ENCODE results near the gene RANBP17.

RANBP17 gene

DNA sequence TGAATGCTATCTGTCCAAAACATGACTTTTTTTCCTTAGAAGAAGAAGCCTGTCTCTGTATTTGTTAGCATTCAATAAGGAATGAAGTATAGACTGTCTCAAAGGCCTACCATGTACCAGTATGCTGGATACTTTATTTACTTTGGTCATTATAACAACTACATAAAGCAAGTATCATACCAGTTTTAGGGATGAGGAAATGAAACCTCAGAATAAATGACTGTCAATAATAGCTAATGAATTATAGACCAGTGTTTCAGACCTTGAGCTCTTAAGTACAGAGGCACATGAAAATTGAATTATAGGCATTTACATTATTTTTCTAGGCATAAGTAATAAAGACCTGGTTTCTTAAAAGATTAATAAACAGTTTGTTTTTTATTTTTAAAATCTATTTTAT is 280.8 kb downstream of the RANBP17 start:
- no peak overlapping the region for H3K4me3 ChIP-seq
- no peaks in the 10 kb centered on the region for H3K4me1 ChIP-seq
- TF ChIP-seq, protein P1, sequence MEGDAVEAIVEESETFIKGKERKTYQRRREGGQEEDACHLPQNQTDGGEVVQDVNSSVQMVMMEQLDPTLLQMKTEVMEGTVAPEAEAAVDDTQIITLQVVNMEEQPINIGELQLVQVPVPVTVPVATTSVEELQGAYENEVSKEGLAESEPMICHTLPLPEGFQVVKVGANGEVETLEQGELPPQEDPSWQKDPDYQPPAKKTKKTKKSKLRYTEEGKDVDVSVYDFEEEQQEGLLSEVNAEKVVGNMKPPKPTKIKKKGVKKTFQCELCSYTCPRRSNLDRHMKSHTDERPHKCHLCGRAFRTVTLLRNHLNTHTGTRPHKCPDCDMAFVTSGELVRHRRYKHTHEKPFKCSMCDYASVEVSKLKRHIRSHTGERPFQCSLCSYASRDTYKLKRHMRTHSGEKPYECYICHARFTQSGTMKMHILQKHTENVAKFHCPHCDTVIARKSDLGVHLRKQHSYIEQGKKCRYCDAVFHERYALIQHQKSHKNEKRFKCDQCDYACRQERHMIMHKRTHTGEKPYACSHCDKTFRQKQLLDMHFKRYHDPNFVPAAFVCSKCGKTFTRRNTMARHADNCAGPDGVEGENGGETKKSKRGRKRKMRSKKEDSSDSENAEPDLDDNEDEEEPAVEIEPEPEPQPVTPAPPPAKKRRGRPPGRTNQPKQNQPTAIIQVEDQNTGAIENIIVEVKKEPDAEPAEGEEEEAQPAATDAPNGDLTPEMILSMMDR (IDR thresholded peaks at IDR 0.05) = no peak
- no peaks in the 10 kb centered on the region for H3K9me3 ChIP-seq
- H3K36me3 ChIP-seq = no peaks in the 10 kb centered on the region
- no peak for DNase-seq
- intact Hi-C loops (cut with DNase I; ENCODE audit: low total_unique reads) = no loop called here
- no peak overlapping the region for H3K27ac ChIP-seq
- no peaks in the 10 kb centered on the region for H3K27me3 ChIP-seq

DNA sequence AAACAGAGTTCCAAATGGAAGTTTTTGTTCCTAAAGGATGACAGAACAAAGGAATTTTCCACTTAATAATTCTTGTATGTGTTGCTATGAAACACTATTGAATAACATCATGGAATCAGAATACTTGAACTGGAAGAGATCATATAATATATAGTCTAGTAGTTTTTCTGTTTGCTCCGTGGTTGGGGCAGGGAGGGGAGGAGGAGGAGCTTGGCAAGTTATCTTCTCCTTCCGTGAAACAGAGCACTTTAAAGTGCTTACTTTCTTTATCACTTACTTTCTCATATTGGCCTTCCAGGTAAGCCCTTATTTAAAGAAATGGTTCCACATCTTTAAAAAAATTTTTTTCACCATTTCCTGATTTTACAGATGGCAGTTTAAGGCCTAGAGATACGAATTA is 281.4 kb downstream of the RANBP17 start:
- Histone ChIP-seq H3K36me3 (no peaks in the 10 kb centered on the region), H3K4me3 (no peak overlapping the region), H3K27me3 (no peaks in the 10 kb centered on the region), H3K4me1 (no peaks in the 10 kb centered on the region), H3K9me3 (no peaks in the 10 kb centered on the region), H3K27ac (no peak overlapping the region)
- intact Hi-C loops (cut with DNase I; ENCODE audit: low total_unique reads) = no loop called here
- DNase-seq = no peak
- TF ChIP-seq, protein P1 (IDR thresholded peaks at IDR 0.05) = no peak

DNA sequence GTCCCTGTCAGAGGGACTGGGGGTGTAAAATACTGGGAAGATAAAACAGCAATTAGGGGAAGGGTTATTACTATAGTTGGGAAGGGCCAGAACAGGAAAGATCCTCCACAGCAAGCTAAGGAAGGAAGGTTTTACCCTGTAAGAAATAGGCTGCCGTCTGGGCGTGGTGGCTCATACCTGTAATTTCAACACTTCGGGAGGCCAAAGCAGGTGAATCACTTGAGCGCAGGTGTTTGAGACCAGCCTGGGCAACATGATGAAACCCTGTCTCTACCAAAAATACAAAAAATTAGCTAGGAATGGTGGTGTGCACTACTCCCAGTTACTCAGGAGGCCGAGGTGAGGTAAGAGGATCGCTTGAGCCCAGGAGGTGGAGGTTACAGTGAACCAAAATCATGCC is 282.1 kb downstream of the RANBP17 start:
- Histone ChIP-seq H3K9me3 (no peaks in the 10 kb centered on the region), H3K27me3 (no peaks in the 10 kb centered on the region), H3K4me3 (no peak overlapping the region), H3K4me1 (no peaks in the 10 kb centered on the region), H3K27ac (no peak overlapping the region), H3K36me3 (no peaks in the 10 kb centered on the region)
- TF ChIP-seq, protein P1 (IDR thresholded peaks at IDR 0.05) = no peak
- intact Hi-C loops (cut with DNase I; ENCODE audit: low total_unique reads) = no loop called here
- DNase-seq = no peak

DNA sequence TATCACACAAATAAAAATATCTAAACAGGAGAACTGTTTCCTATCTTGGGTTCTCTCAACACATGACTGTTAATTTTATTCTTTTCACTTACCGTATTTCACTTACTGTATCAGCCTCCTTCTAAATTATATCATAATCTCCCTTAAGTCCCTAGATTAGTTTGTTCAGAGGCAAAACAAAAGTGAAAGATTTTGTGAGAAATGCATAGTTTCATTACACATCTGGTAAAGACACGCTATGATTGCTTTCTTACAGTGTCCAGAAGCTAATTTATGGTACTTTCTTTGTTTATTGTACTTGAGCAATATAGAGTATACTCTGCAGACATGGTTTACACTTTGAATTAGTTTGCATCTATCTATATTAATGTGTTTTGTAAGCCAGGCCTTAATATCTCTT is 287.5 kb downstream of the RANBP17 start:
- TF ChIP-seq, protein P1 (IDR thresholded peaks at IDR 0.05) = no peak
- H3K9me3 ChIP-seq = no peaks in the 10 kb centered on the region
- H3K4me3 ChIP-seq = no peak overlapping the region
- DNase-seq = no peak
- no peak overlapping the region for H3K27ac ChIP-seq
- no peaks in the 10 kb centered on the region for H3K27me3 ChIP-seq
- intact Hi-C loops (cut with DNase I; ENCODE audit: low total_unique reads) = no loop called here
- no peaks in the 10 kb centered on the region for H3K36me3 ChIP-seq
- no peaks in the 10 kb centered on the region for H3K4me1 ChIP-seq

DNA sequence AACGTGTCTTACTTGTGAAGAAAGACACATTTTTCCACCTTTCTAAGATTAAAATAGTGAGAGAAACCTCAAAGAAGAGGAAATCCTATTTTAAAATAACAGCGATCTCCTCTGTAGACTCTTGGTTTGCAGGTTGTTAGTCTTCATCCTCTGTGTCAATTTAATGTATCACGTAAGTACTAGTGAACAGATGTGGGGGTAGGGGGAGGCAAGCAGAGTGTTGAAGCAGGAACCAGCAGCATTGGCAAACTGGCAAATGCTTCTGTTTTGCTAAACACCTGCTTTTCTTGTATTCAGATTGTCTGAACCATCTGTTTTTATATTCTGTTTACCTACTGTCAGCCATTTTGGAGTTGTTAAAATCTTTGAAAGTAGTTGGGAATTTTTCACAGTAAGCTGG is 288.0 kb downstream of the RANBP17 start:
- Histone ChIP-seq H3K27me3 (no peaks in the 10 kb centered on the region), H3K27ac (no peak overlapping the region), H3K4me3 (no peak overlapping the region), H3K36me3 (no peaks in the 10 kb centered on the region), H3K4me1 (no peaks in the 10 kb centered on the region), H3K9me3 (no peaks in the 10 kb centered on the region)
- DNase-seq = no peak
- intact Hi-C loops (cut with DNase I; ENCODE audit: low total_unique reads) = no loop called here
- TF ChIP-seq, protein P1 (IDR thresholded peaks at IDR 0.05) = no peak

DNA sequence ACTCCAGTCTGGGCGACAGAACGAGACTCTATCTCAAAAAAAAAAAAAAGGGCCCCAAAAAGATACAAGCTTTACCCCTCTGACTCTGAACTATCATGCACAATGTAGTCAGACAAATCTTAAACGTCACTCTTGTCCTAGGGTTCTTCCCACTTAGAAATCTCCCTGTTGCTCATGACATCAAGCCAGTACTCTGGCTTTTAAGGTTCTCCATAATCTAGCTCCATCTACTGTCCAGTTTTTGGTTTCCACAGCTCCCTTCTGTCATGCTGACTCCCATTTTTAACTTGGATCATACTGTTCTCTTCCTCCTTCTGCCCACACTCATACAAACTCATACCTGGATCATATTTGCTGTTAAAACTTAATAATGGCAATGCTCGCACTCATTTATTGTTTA is 290.6 kb downstream of the RANBP17 start:
- Histone ChIP-seq H3K36me3 (no peaks in the 10 kb centered on the region), H3K4me1 (no peaks in the 10 kb centered on the region), H3K9me3 (no peaks in the 10 kb centered on the region), H3K27me3 (no peaks in the 10 kb centered on the region), H3K4me3 (no peak overlapping the region), H3K27ac (no peak overlapping the region)
- TF ChIP-seq, protein P1 (IDR thresholded peaks at IDR 0.05) = no peak
- intact Hi-C loops (cut with DNase I; ENCODE audit: low total_unique reads) = no loop called here
- DNase-seq = no peak

Measured in tibial artery (tissue), 4 donors.